Ovary (tissue), 3 donors: ENCODE measurements around the gene TRMT10C.

ENCODE experiments used
- POLR2A ChIP-seq: fragments of 450-650 bp; IDR thresholded peaks from one replicate; pipeline ENCODE4 v1.6.1; 2017; ENCODE audit warnings: antibody characterized with exemption, mild to moderate bottlenecking, moderate library complexity
- TF ChIP-seq, protein P1 (sequence below), 3 donors: fragments of 450-650 bp in 2 of 3; fragments of 200-600 bp in 1 of 3; IDR thresholded peaks; one replicate each; pipeline versions ENCODE4 v1.5.1 to v1.8.0; 2016 to 2022; ENCODE audit warnings: antibody characterized with exemption in 3 of 3, mild to moderate bottlenecking in 1 of 3
- donor health status: DM: no; HTN: no; CAD: no.

GRCh38 chr3:101527441-101527840 is 34.2 kb upstream of the TRMT10C start:
- TF ChIP-seq, protein P1, sequence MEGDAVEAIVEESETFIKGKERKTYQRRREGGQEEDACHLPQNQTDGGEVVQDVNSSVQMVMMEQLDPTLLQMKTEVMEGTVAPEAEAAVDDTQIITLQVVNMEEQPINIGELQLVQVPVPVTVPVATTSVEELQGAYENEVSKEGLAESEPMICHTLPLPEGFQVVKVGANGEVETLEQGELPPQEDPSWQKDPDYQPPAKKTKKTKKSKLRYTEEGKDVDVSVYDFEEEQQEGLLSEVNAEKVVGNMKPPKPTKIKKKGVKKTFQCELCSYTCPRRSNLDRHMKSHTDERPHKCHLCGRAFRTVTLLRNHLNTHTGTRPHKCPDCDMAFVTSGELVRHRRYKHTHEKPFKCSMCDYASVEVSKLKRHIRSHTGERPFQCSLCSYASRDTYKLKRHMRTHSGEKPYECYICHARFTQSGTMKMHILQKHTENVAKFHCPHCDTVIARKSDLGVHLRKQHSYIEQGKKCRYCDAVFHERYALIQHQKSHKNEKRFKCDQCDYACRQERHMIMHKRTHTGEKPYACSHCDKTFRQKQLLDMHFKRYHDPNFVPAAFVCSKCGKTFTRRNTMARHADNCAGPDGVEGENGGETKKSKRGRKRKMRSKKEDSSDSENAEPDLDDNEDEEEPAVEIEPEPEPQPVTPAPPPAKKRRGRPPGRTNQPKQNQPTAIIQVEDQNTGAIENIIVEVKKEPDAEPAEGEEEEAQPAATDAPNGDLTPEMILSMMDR (IDR thresholded peaks at IDR 0.05): no peak
- no peak for TF ChIP-seq POLR2A
